Activated naive CD4-positive, alpha-beta T cell treated with anti-CD3 and anti-CD28 coated beads, Interleukin-2, amount 50 U/mL, for 24 hours (primary cell): ENCODE results near the gene ZBTB17.

Source experiments
- H3K27ac Mint-ChIP-seq: one replicate; pipeline ENCODE4 v1.8.0; 2021; ENCODE audit warnings: mild to moderate bottlenecking, mixed read lengths
- H3K27me3 Mint-ChIP-seq: one replicate; pipeline ENCODE4 v1.8.0; 2021; ENCODE audit warnings: mixed read lengths
- H3K36me3 Mint-ChIP-seq: one replicate; pipeline ENCODE4 v1.8.0; 2021; ENCODE audit warnings: mixed read lengths
- H3K4me1 Mint-ChIP-seq: one replicate; pipeline ENCODE4 v1.8.0; 2021; ENCODE audit warnings: mixed read lengths
- H3K4me3 Mint-ChIP-seq: one replicate; pipeline ENCODE4 v1.8.0; 2021; ENCODE audit warnings: mild to moderate bottlenecking, mixed read lengths
- H3K9me3 Mint-ChIP-seq: one replicate; pipeline ENCODE4 v1.8.0; 2021; ENCODE audit warnings: mixed read lengths

Gene ZBTB17

DNA sequence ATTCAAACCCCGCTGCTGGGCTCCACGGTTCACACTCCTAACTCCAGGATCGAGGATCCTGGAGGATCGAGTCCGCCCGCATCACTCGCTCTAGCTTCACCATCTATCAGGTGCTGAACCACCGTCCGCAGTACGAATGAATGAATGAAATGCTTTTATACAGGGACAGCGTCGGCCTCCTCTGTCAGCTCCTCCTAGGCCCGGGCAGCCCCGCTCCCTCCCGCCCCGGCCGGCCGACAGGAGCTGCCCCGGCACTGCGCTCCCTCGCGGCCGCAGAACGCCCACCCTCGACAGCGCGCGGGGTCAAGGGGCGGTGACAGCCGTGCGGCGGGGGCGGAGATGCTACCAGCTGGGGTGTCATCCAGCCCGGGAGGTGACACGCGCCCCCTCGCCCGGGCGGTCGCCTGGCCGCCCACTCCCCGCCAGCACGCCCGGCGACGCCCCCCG lies 520 bp downstream of the ZBTB17 start:
- peak overlapping the region; percentile 96 for H3K27ac Mint-ChIP-seq
- H3K4me3 Mint-ChIP-seq: peak overlapping the region; percentile 90
- H3K9me3 Mint-ChIP-seq: no peaks in the 10 kb centered on the region
- H3K27me3 Mint-ChIP-seq: no peaks in the 10 kb centered on the region
- peaks cover 16% of the 10 kb centered on the region for H3K36me3 Mint-ChIP-seq
- H3K4me1 Mint-ChIP-seq: peaks cover 49% of the 10 kb centered on the region

DNA sequence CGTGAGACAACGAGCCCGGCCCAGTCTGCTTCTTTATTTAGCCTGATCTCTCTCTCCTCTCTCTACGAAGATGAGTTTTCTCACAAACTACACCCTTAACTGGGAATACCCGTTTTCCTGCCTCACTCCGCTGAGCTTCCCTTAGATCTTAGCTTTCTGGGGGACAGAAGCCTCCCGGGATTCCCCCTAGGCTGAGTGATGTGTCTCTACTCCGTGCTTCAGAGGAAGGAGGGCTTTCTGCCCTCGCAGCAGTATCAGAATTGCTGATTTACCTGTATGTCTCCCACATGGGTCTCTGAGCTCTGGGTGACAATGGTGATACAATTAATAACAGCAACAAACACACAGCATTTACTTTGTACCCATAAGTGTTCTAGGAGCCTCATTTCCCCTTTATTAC lies 1.0 kb downstream of the ZBTB17 start:
- Mint-ChIP-seq H3K4me3 (peak overlapping the region; percentile 90), H3K4me1 (peaks cover 54% of the 10 kb centered on the region), H3K9me3 (no peaks in the 10 kb centered on the region), H3K27ac (peak overlapping the region; percentile 96), H3K36me3 (peaks cover 18% of the 10 kb centered on the region), H3K27me3 (no peaks in the 10 kb centered on the region)

DNA sequence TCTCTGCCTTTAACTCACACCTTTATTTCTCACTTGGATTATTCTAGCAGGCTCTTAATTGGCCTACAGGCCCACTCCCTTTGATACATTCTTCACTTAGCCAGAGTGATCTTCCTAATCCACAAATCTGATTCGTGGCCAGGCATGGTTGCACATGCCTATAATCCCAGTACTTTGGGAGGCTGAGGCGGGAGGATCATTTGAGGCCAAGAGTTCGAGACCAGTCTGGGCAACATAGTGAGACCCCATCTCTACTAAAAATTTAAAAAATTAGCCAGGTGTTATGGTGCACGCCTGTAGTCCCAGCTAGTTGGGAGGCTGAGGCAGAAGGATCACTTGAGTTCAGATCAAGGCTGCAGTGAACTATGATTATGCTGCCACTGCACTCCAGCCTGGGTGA lies 2.1 kb downstream of the ZBTB17 start:
- Mint-ChIP-seq H3K27ac (no peak overlapping the region), H3K4me3 (peak overlapping the region; percentile 12), H3K4me1 (peaks cover 57% of the 10 kb centered on the region), H3K27me3 (no peaks in the 10 kb centered on the region), H3K9me3 (no peaks in the 10 kb centered on the region), H3K36me3 (peaks cover 18% of the 10 kb centered on the region)

DNA sequence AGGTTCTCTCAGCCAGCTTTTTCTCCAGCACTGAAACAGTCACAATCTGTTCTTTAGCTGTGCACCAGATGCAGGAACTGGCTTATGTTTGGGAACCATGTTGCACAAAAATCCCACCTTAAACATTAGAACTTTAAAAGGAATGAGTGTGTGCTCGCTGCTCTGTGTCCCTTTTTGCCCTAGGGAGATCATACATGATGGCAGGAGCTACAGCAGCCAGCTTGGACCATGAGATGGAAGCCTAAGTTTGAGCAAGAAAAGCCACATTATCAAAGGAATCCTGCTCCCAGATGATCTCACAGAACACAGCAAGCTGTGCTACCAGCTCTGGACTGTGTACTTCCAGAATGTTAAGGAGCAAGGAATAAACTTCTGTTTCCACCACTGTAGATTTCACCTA lies 3.5 kb downstream of the ZBTB17 start:
- no peaks in the 10 kb centered on the region for H3K9me3 Mint-ChIP-seq

DNA sequence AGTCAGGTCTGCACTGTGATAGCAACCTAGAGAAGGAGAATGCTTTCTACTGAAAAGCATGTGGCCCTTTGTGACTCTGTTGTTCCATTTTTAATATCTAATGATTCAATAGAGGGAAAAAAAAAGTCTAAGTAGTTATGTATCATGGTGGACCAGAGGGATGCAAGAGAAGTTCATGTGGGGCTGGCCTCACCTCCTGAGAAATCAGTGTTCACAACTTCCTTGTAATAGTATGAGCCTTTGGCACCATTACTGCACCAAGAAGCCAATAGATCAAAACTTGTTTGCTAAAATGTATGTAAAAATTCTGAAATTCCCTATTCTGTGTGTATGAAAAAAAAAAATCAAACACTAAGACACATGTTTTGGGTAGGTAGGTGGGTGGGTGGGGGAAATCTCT lies 5.0 kb downstream of the ZBTB17 start:
- peaks cover 73% of the 10 kb centered on the region for H3K4me1 Mint-ChIP-seq
- no peaks in the 10 kb centered on the region for H3K27me3 Mint-ChIP-seq
- H3K4me3 Mint-ChIP-seq: peak overlapping the region; percentile 5
- peak overlapping the region; percentile 48 for H3K27ac Mint-ChIP-seq
- H3K9me3 Mint-ChIP-seq: no peaks in the 10 kb centered on the region
- peaks cover 25% of the 10 kb centered on the region for H3K36me3 Mint-ChIP-seq

More for the DNA sequence above, 3.5 kb downstream of the ZBTB17 start:
- Mint-ChIP-seq H3K4me1 (peaks cover 68% of the 10 kb centered on the region), H3K36me3 (peaks cover 25% of the 10 kb centered on the region), H3K27me3 (no peaks in the 10 kb centered on the region), H3K4me3 (peak overlapping the region; percentile 15), H3K27ac (peak overlapping the region; percentile 44)

DNA sequence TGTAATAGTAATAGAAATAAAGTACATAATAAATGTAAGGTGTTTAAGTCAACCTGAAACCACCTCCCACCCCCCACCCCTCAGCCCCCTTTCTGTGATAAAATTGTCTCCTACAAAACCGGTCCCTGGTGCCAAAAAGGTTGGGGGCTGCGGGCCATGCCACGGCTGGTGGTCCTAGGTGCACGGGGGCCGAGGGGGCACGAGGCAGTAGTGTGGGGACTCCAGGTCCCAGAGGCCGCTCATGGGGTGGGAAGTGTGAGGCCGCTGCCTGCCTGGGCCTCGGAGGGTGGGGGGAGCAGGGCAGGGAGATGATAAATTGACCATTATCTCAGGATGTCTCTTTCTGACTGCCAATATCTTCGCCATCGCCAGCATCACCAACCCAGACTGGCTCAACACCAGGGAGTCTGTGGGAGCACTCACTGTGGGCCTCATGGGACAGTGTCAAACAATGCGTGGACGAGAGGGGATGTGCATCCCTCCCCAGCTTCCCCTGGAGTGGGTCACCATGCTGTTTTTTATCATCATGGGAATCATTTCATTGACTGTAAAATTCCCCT lies 6.5 kb downstream of the ZBTB17 start:
- H3K36me3 Mint-ChIP-seq: peaks cover 25% of the 10 kb centered on the region
- H3K4me1 Mint-ChIP-seq: peaks cover 80% of the 10 kb centered on the region
- no peak overlapping the region for H3K27ac Mint-ChIP-seq
- H3K27me3 Mint-ChIP-seq: no peaks in the 10 kb centered on the region
- no peaks in the 10 kb centered on the region for H3K9me3 Mint-ChIP-seq
- no peak overlapping the region for H3K4me3 Mint-ChIP-seq

DNA sequence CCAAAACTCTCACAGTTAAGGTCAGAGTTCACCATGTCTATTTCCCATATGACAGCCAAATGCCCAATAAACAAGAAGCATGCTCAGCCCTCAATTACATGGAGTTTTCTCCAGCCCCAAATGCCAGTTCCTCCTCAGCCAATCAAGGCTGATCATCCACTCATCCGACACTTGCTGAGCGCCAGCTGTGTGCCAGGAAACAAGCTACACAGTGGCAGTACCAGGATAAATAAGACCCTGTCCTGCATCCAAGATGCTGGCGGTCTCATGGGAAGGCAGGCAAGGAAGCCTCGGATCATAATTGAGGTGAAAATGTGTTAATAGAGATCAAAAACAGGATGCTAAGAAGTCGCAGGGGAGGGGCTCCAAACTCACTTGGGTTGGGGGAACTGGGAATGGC lies 7.7 kb downstream of the ZBTB17 start:
- Mint-ChIP-seq H3K9me3 (no peaks in the 10 kb centered on the region), H3K27ac (peak overlapping the region; percentile 99), H3K27me3 (no peaks in the 10 kb centered on the region), H3K4me1 (peaks cover 84% of the 10 kb centered on the region), H3K4me3 (no peak overlapping the region), H3K36me3 (peaks cover 23% of the 10 kb centered on the region)

DNA sequence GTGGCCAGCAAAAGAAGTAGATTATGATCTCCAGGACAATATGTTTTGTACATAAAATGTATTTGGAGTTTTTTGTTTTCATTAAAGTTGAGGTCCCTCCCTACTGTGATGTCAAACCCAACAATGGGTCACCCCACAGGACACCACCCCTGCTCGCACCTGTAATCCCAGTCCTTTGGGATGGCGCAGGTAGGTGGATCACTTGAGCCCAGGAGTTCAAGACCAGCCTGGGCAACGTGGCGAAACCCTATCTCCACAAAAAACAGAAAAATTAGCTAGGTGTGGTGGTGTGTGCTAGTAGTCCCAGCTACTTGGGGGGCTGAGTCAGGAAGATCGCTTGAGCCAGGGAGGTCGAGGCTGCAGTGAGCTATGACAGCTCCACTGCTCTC lies 9.0 kb downstream of the ZBTB17 start:
- H3K4me1 Mint-ChIP-seq: peaks cover 83% of the 10 kb centered on the region
- no peaks in the 10 kb centered on the region for H3K9me3 Mint-ChIP-seq
- H3K4me3 Mint-ChIP-seq: peak overlapping the region; percentile 69
- peaks cover 16% of the 10 kb centered on the region for H3K36me3 Mint-ChIP-seq
- no peaks in the 10 kb centered on the region for H3K27me3 Mint-ChIP-seq
- peak overlapping the region; percentile 99 for H3K27ac Mint-ChIP-seq

DNA sequence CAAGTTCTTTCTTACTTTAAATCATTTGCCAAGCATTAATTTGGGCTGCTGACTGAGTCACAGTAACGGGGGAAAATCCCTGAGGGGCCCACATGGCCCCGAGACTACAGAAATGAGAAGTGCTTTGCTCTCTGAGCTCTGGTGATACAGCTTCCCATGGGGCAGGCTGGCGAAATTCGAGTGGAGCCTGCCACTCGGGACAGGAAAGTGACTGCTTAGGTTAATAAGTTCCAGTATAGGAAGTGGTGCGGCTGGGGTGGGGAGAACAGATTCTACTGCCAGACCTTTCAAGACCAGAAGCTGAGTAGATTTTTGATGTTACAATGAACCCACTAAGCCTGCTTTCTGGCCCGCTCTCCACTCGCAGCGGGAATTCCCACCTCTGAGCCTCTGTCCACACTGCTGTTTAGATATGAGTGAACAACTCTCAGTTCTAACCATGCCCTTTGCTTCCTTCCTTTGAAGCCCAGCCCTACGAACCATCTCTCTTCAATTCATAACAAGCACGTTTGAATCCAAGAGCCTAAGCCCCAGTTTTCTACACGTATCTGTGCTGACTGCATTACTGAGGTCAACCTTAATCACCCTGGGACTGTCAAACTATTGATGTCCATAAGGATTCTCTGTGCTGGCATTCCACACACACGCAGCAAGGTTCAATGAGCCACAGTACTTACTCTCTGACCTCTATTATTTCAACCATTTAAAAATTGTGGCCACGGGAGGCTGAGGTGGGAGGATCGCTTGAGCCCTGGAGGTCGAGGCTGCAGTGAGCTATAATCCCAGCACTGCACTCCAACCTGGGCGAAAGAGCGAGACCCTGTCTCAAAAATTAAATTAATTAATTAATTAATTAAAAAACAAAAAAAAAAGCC lies 9.6 kb downstream of the ZBTB17 start:
- H3K4me1 Mint-ChIP-seq: peaks cover 83% of the 10 kb centered on the region
- H3K9me3 Mint-ChIP-seq: no peaks in the 10 kb centered on the region
- H3K27ac Mint-ChIP-seq: peak overlapping the region; percentile 99
- H3K4me3 Mint-ChIP-seq: peak overlapping the region; percentile 91
- peaks cover 16% of the 10 kb centered on the region for H3K36me3 Mint-ChIP-seq
- H3K27me3 Mint-ChIP-seq: no peaks in the 10 kb centered on the region

DNA sequence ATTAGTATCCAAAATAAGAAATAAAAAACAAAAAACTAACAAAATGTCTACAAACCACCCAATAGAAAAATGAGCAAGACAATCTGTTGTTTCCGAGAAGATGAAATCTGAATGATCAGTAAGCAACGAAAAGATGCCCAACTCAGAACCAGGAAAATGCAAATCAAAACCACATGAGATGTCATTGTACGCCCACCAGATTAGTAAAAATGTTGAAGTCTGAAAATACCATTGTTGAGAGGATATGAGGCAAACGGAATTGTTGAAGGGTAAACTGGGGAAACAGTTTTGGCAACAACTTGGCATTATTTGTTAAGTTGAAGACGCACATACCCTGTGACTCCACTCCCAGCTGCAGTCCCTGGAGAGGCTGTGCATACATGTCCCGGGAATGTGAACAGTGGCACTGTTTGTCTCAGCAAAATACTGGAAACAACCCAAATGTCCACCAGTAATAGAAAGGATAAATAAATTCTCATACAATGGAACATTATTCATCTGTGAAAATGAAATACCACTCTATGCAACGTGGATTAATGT lies 10.6 kb downstream of the ZBTB17 start:
- Mint-ChIP-seq H3K9me3 (no peaks in the 10 kb centered on the region), H3K4me3 (peak overlapping the region; percentile 91), H3K36me3 (peaks cover 14% of the 10 kb centered on the region), H3K27me3 (no peaks in the 10 kb centered on the region), H3K4me1 (peaks cover 86% of the 10 kb centered on the region), H3K27ac (peak overlapping the region; percentile 99)

DNA sequence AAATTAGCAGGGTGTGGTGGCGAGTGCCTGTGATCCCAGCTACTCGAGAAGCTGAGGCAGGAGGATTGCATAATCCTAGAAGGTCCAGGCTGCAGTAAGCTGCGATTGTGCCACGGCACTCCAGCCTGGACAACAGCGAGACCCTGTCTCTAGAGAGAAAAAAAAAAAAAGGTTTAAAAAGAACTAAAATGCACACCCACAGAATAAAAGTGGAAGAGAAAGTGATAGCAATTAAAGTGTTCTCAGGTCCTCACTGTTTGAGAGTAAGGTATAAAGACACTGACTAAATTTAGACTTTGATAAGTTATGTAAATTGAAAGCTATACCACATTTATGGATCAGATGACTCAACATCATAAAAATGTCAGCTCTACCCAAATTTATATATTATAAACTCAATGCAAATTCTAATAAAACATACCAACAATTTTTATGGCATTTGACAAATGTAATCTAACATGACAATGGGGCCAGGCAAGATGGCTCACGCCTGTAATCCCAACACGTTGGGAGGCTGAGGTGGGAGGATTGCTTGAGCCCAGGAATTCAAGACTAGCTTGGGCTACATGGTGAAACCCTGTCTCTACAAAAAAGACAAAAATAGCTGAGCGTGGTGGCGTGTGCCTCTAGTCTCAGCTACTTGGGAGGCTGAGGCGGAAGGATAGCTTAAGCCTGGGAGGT lies 11.8 kb downstream of the ZBTB17 start:
- H3K4me1 Mint-ChIP-seq: peaks cover 90% of the 10 kb centered on the region
- H3K27me3 Mint-ChIP-seq: no peaks in the 10 kb centered on the region
- H3K27ac Mint-ChIP-seq: peak overlapping the region; percentile 99
- H3K9me3 Mint-ChIP-seq: no peaks in the 10 kb centered on the region
- peaks cover 11% of the 10 kb centered on the region for H3K36me3 Mint-ChIP-seq
- H3K4me3 Mint-ChIP-seq: peak overlapping the region; percentile 91

DNA sequence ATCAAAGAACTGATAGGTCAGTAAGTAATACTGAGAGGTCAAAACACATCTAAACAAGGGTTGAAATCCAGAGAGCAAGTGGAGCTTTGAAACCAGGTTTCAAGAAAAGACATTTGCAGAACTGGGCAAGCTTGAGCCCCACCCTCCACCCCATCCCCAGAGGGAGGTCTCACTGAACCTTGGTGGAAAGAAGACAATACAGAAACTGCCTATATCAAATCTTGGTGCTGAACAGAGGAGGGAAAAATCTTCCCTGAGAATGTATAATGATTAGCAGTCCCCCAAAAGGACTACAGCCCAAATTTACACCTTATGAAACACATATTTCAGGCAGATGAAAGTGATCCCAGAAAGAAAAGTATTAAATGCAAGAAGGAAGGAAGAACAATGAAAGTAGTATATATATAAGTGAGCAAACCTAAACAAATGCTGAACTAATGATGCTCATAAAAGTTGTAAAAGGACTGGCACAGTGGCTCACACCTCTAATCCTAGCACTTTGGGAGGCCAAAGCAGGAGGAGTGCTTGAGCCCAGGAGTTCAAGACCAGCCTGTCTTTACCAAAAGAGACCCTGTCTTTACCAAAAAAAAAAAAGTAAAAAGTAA lies 12.4 kb downstream of the ZBTB17 start:
- peaks cover 11% of the 10 kb centered on the region for H3K36me3 Mint-ChIP-seq

DNA sequence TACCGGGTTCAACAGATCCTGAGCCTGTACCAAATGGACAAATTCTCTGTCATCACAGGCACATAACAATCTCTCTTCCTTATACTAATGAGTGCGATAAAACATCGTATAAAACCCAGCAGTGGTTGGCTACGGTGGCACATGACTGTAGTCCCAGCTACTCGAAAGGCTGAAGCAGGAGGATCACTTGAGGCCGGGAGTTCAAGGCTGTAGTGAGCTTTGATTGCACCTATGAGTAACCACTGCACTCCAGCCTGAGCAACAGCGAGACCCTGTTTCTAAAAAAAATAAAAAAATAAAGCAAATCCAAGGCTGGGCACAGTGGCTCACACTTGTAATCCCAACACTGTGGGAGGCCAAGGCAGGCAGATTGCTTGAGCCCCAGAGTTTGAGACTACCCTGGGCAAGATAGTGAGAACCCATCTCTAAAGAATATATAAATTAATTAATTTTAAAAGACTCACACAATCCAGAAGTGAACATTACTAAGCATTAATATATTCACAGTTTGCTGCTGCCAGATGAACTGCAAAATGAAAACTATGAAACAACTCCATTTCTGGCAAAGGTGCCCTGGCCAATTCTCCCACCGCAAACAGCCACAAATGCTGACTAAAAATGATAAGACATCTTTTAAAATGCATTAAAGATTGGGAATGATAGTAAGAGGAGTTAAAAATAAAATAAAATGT lies 13.1 kb downstream of the ZBTB17 start:
- Mint-ChIP-seq H3K4me3 (peak overlapping the region; percentile 91), H3K4me1 (peaks cover 96% of the 10 kb centered on the region), H3K27ac (peak overlapping the region; percentile 99)

More for the DNA sequence above, 12.4 kb downstream of the ZBTB17 start:
- peaks cover 96% of the 10 kb centered on the region for H3K4me1 Mint-ChIP-seq
- no peaks in the 10 kb centered on the region for H3K9me3 Mint-ChIP-seq
- no peaks in the 10 kb centered on the region for H3K27me3 Mint-ChIP-seq
- H3K27ac Mint-ChIP-seq: peak overlapping the region; percentile 99
- H3K4me3 Mint-ChIP-seq: peak overlapping the region; percentile 91

DNA sequence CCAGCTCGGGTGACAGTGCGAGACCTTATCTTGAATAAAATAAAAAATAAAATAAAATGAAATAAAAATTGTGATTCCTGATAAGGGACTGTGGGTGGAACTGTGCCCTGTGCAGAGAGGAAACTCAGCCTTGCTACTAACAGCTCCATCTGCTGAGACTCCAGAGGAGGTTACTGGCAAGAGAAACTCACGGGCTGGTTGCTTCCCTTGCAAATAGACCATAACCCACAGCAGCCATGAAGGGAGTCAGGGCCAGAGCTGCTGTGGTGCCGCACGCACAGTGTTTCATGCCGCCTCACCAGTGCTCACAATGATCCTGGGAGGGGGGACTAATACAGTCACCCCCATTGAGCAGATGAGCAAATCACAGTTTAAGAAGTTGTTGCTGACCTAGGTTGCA lies 13.7 kb downstream of the ZBTB17 start:
- peak overlapping the region; percentile 30 for H3K27ac Mint-ChIP-seq
- H3K4me3 Mint-ChIP-seq: no peak overlapping the region
- H3K27me3 Mint-ChIP-seq: no peaks in the 10 kb centered on the region
- peaks cover 96% of the 10 kb centered on the region for H3K4me1 Mint-ChIP-seq
- no peaks in the 10 kb centered on the region for H3K9me3 Mint-ChIP-seq
- peaks cover 7% of the 10 kb centered on the region for H3K36me3 Mint-ChIP-seq

More for the DNA sequence above, 13.1 kb downstream of the ZBTB17 start:
- H3K27me3 Mint-ChIP-seq: no peaks in the 10 kb centered on the region
- no peaks in the 10 kb centered on the region for H3K9me3 Mint-ChIP-seq
- H3K36me3 Mint-ChIP-seq: peaks cover 7% of the 10 kb centered on the region

DNA sequence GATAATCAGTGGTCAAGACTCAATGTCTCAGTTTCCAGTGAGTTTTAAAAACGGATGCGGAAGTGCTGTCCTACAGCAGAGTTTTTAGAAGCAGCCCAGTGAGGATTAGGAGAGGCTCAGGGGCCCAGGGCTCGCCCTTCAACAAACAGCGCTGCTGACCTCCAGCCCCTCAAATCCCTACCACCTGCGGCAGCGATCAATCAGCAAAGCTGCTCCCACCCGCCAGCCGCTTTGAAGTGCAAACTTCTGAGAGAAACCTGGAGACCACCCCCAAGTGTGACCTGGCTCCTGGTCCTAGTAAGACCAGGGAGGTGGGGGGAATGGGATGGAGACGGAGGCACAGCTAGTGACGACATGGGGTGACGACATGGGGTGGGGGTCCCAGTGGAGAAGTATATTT lies 14.4 kb downstream of the ZBTB17 start:
- H3K9me3 Mint-ChIP-seq: no peaks in the 10 kb centered on the region
- H3K36me3 Mint-ChIP-seq: peaks cover 9% of the 10 kb centered on the region
- H3K4me3 Mint-ChIP-seq: peak overlapping the region; percentile 11
- H3K27me3 Mint-ChIP-seq: no peaks in the 10 kb centered on the region
- peaks cover 96% of the 10 kb centered on the region for H3K4me1 Mint-ChIP-seq
- peak overlapping the region; percentile 76 for H3K27ac Mint-ChIP-seq
